NCI-H2227 (cell line): Measurements from ENCODE around the gene DNAH8.
"Not testable (repeated sequence)": the region's sequence is repeated elsewhere in the genome, so short reads cannot be mapped to it uniquely, and the experiment has no call there.

ENCODE experiments used
- DNase-seq: peaks from one replicate; lab custom pipeline; 2025; ENCODE audit not compliant: unreplicated experiment; lab: John Stamatoyannopoulos, UW

DNAH8 gene

GRCh38 chr6:38715016-38715689 lies at the start of gene DNAH8:
TSS of gene DNAH8 (plus strand) at chr6:38715311. CDS start at chr6:38722810, 7,499 bp downstream.
- no peak for DNase-seq

GRCh38 chr6:38671885-38672467 lies 43.1 kb upstream of the DNAH8 start:
- peak; percentile 63 for DNase-seq

- DNase-seq = peak; percentile 16
These were observed 41.5 kb upstream of the DNAH8 start for GRCh38 chr6:38673397-38674165.

GRCh38 chr6:38676236-38676973 lies 38.7 kb upstream of the DNAH8 start:
- DNase-seq = no peak

- no peak for DNase-seq
These were observed 38.1 kb upstream of the DNAH8 start for GRCh38 chr6:38676974-38677544.

GRCh38 chr6:38678178-38678760 lies 36.8 kb upstream of the DNAH8 start:
- no peak for DNase-seq

- DNase-seq = no peak
These were observed 35.4 kb upstream of the DNAH8 start for GRCh38 chr6:38679668-38680067.

GRCh38 chr6:38681850-38682249 lies 33.3 kb upstream of the DNAH8 start:
- DNase-seq = no peak

GRCh38 chr6:38684237-38684636 lies 30.9 kb upstream of the DNAH8 start:
- no peak for DNase-seq

GRCh38 chr6:38684904-38685303 lies 30.2 kb upstream of the DNAH8 start:
- no peak for DNase-seq

- no peak for DNase-seq
These were observed 28.7 kb upstream of the DNAH8 start for GRCh38 chr6:38686270-38687042.

- no peak for DNase-seq
These were observed 28.1 kb upstream of the DNAH8 start for GRCh38 chr6:38687043-38687353.

- DNase-seq = no peak
These were observed 27.6 kb upstream of the DNAH8 start for GRCh38 chr6:38687549-38687948.

- DNase-seq = no peak
These were observed 26.5 kb upstream of the DNAH8 start for GRCh38 chr6:38688579-38689087.

GRCh38 chr6:38695227-38695900 lies 19.7 kb upstream of the DNAH8 start:
- DNase-seq = no peak

GRCh38 chr6:38695933-38696332 lies 19.2 kb upstream of the DNAH8 start:
- no peak for DNase-seq

GRCh38 chr6:38696345-38696744 lies 18.8 kb upstream of the DNAH8 start:
- no peak for DNase-seq

- no peak for DNase-seq
These were observed 17.3 kb upstream of the DNAH8 start for GRCh38 chr6:38697846-38698245.

- DNase-seq = not testable (repeated sequence)
These were observed 15.4 kb upstream of the DNAH8 start for GRCh38 chr6:38699702-38700101.
